MCF 10A (cell line): ENCODE measurements around the gene OR56B1. TPM values are rescaled to one million over a fixed set of nuclear protein-coding genes. Genes with fewer than 3 reads are reported as not detected.

Source experiments
- BruUV-seq: library from RNA; stranded (reverse); fragments of 400-500 nt; replicated peaks from 2 replicates; lab custom pipeline; 2021; lab: Mats Ljungman, UMichigan
- CTCF ChIA-PET: fragments of 300-600 bp; sonication (Branson Sonifier 250); formaldehyde crosslinking; extraction: SDS; loops from one replicate; lab custom pipeline; 2021; ENCODE audit warnings: antibody characterized with exemption, inconsistent platforms; lab: Yijun Ruan, JAX
- POLR2A ChIA-PET: fragments of 300-600, 350-650 bp; sonication (Branson Sonifier 250); formaldehyde crosslinking; extraction: SDS; loops from one replicate; lab custom pipeline; 2020; ENCODE audit warnings: antibody characterized with exemption, inconsistent platforms; lab: Yijun Ruan, JAX
- DNase-seq: peaks from one replicate; pipeline ENCODE4 v3.0.0-alpha.2; 2018; ENCODE audit not compliant: unreplicated experiment
- H3K27ac Mint-ChIP-seq: one replicate; pipeline ENCODE4 v1.8.0; 2022; ENCODE audit warnings: mild to moderate bottlenecking, low read depth, mixed read lengths; ENCODE audit not compliant: unreplicated experiment
- H3K27me3 Mint-ChIP-seq: one replicate; pipeline ENCODE4 v1.8.0; 2022; ENCODE audit warnings: mixed read lengths; ENCODE audit not compliant: insufficient read depth, unreplicated experiment
- H3K36me3 Mint-ChIP-seq: one replicate; pipeline ENCODE4 v1.8.0; 2022; ENCODE audit warnings: mild to moderate bottlenecking, moderate library complexity, mixed read lengths; ENCODE audit not compliant: insufficient read depth, unreplicated experiment
- H3K4me1 Mint-ChIP-seq: one replicate; pipeline ENCODE4 v1.8.0; 2022; ENCODE audit warnings: mixed read lengths; ENCODE audit not compliant: insufficient read depth, unreplicated experiment
- H3K4me3 Mint-ChIP-seq: one replicate; pipeline ENCODE4 v1.8.0; 2022; ENCODE audit warnings: mild to moderate bottlenecking, moderate library complexity, mixed read lengths; ENCODE audit not compliant: unreplicated experiment
- H3K9me3 Mint-ChIP-seq: one replicate; pipeline ENCODE4 v1.8.0; 2022; ENCODE audit warnings: mixed read lengths; ENCODE audit not compliant: unreplicated experiment
- CTCF ChIP-seq: fragments of 200-600 bp; IDR thresholded peaks from one replicate; pipeline ENCODE4 v1.8.0; 2022; ENCODE audit warnings: antibody characterized with exemption, mild to moderate bottlenecking; ENCODE audit not compliant: unreplicated experiment
- intact Hi-C: fragments of 100-400 bp; cut with micrococcal nuclease; formaldehyde crosslinking; loops from 2 replicates; pipeline ENCODE4 v1.14.1; 2022
- total RNA-seq: library from RNA; stranded (reverse); gene quantifications from 2 replicates; pipeline ENCODE4 v1.2.3, GENCODE V29; 2022

Gene OR56B1
- total RNA-seq, 1 experiment from 2014 or later = not detected

GRCh38 chr11:5695580-5695979 is 40.7 kb upstream of the OR56B1 start:
- no peak for TF ChIP-seq CTCF
- peaks cover 27% of the 10 kb centered on the region for H3K4me1 Mint-ChIP-seq
- ChIA-PET CTCF (interaction anchor here (0.6 to 1.3 kb wide), 2 partner anchors 11 to 15 kb away, joined by 3 read pairs; partner anchors contain the start of gene TRIM5), POLR2A (no interaction called here)
- H3K27me3 Mint-ChIP-seq = no peaks in the 10 kb centered on the region
- intact Hi-C loops = no loop called here
- no peak overlapping the region for H3K27ac Mint-ChIP-seq
- H3K4me3 Mint-ChIP-seq = no peak overlapping the region
- peaks cover 48% of the 10 kb centered on the region for H3K36me3 Mint-ChIP-seq
- no peak for DNase-seq
- no peaks in the 10 kb centered on the region for H3K9me3 Mint-ChIP-seq
- no TSS peak for BruUV-seq

- H3K4me3 Mint-ChIP-seq = no peak overlapping the region
- no peak for DNase-seq
- peaks cover 51% of the 10 kb centered on the region for H3K36me3 Mint-ChIP-seq
- ChIA-PET POLR2A (no interaction called here), CTCF (interaction anchor here (0.6 kb wide), 1 partner anchor 15 kb away, joined by 3 read pairs; no protein-coding TSS in a partner anchor)
- TF ChIP-seq CTCF = no peak
- H3K9me3 Mint-ChIP-seq = no peaks in the 10 kb centered on the region
- peaks cover 21% of the 10 kb centered on the region for H3K4me1 Mint-ChIP-seq
- H3K27ac Mint-ChIP-seq = no peak overlapping the region
- intact Hi-C loops = no loop called here
- no peaks in the 10 kb centered on the region for H3K27me3 Mint-ChIP-seq
- no TSS peak for BruUV-seq
Observed at GRCh38 chr11:5696210-5696609, 40.0 kb upstream of the OR56B1 start.

GRCh38 chr11:5698281-5698680 is 38.0 kb upstream of the OR56B1 start:
- POLR2A ChIA-PET = no interaction called here
- Mint-ChIP-seq H3K36me3 (peaks cover 40% of the 10 kb centered on the region), H3K4me3 (no peak overlapping the region)

More at GRCh38 chr11:5698281-5698680, 38.0 kb upstream of the OR56B1 start:
- intact Hi-C loops = no loop called here
- no peak overlapping the region for H3K27ac Mint-ChIP-seq
- CTCF ChIA-PET = interaction anchor here (0.7 to 1.3 kb wide), 2 partner anchors 10 to 93 kb away, joined by 3 read pairs; no protein-coding TSS in a partner anchor
- no peak for TF ChIP-seq CTCF
- no TSS peak for BruUV-seq
- H3K9me3 Mint-ChIP-seq = no peaks in the 10 kb centered on the region
- H3K4me1 Mint-ChIP-seq = peaks cover 9% of the 10 kb centered on the region
- H3K27me3 Mint-ChIP-seq = no peaks in the 10 kb centered on the region
- DNase-seq = no peak
